HCT116 (cell line): ENCODE measurements around the gene PVR.

Experiments
- EZH2 ChIP-seq: fragments of 200-600 bp; sonication (generic); IDR thresholded peaks from 2 replicates; pipeline ENCODE4 v1.6.1; 2017; ENCODE audit warnings: antibody characterized with exemption, mixed run types
- EZH2phosphoT487 ChIP-seq: fragments of 200-600 bp; IDR thresholded peaks from 2 replicates; pipeline ENCODE4 v1.6.1; 2018; ENCODE audit warnings: antibody characterized with exemption, borderline replicate concordance
- FOSL1 ChIP-seq: IDR thresholded peaks from 2 replicates; pipeline ENCODE4 v1.6.1; 2012; ENCODE audit warnings: low read depth
- JUND ChIP-seq: IDR thresholded peaks from 2 replicates; pipeline ENCODE4 v1.6.1; 2012
- POLR2A ChIP-seq: IDR thresholded peaks from 2 replicates; pipeline ENCODE4 v1.7.0; 2011; ENCODE audit warnings: borderline replicate concordance; ENCODE audit not compliant: insufficient read depth, insufficient read length; ENCODE audit errors: extremely low read depth
- POLR2AphosphoS5 ChIP-seq: IDR thresholded peaks from 2 replicates; pipeline ENCODE4 v1.6.1; 2011; ENCODE audit warnings: mild to moderate bottlenecking, low read depth, low read length, moderate library complexity
- RAD21 ChIP-seq: IDR thresholded peaks from 2 replicates; pipeline ENCODE4 v1.6.1; 2012; ENCODE audit warnings: low read depth, mild to moderate bottlenecking
- TCF7L2 ChIP-seq: IDR thresholded peaks from 2 replicates; pipeline ENCODE4 v1.7.0; 2011; ENCODE audit warnings: borderline replicate concordance, inconsistent platforms; ENCODE audit not compliant: insufficient read depth, insufficient read length; ENCODE audit errors: extremely low read depth
- ZFX ChIP-seq: fragments of 450-650 bp; IDR thresholded peaks from 2 replicates; pipeline ENCODE4 v1.6.1; 2017
- ZNF274 ChIP-seq: fragments of 200-500 bp; sonication (Bioruptor generic); IDR thresholded peaks from 2 replicates; pipeline ENCODE4 v1.6.1; 2014; ENCODE audit warnings: mild to moderate bottlenecking, low read depth, low read length, inconsistent platforms
- TF ChIP-seq, protein P1 (sequence below), 3 experiments: fragments of 200-600 bp in 1 of 3; sonication (generic) in 1 of 3; IDR thresholded peaks in 2 of 3; conservative IDR thresholded peaks in 1 of 3; 2 replicates each; pipeline ENCODE4 v1.5.1; 2012 to 2017; ENCODE audit warnings: low read depth in 2 of 3, low read length in 2 of 3, antibody characterized with exemption in 1 of 3, borderline replicate concordance in 1 of 3, control low read depth in 1 of 3, mild to moderate bottlenecking in 1 of 3, mixed read lengths in 1 of 3, mixed run types in 1 of 3, moderate library complexity in 1 of 3; ENCODE audit not compliant: insufficient read depth in 1 of 3
- TF ChIP-seq, protein P2 (sequence below): IDR thresholded peaks from 2 replicates; pipeline ENCODE4 v1.6.1; 2012
- TF ChIP-seq, protein P3 (sequence below): IDR thresholded peaks from 2 replicates; pipeline ENCODE4 v1.6.1; 2011; ENCODE audit warnings: mild to moderate bottlenecking, low read length, moderate library complexity; ENCODE audit not compliant: insufficient replicate concordance; ENCODE audit errors: extremely low read depth
- TF ChIP-seq, protein P4 (sequence below): IDR thresholded peaks from 2 replicates; pipeline ENCODE4 v1.6.1; 2012

DNA sequence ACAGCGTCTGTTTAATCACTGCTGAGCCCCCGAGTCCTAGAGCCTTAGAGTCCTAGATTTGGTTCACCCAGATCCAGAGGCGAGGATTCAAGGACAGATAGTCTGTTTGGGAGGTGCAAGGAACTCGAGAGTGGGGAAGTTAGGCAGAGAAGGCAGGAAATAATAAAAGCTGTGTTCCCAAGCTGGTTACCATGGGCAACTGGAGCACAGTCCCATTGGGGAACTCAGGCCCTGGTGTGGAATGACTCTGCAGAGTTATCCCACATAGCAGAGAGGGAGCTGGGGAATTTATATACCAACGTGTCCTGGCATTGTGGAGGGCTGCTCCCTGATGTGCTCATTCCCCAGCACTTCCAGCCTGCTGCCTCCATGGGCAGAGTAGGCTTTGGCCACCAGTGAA is 20.6 kb upstream of the PVR start:
- TF ChIP-seq, protein P1, sequence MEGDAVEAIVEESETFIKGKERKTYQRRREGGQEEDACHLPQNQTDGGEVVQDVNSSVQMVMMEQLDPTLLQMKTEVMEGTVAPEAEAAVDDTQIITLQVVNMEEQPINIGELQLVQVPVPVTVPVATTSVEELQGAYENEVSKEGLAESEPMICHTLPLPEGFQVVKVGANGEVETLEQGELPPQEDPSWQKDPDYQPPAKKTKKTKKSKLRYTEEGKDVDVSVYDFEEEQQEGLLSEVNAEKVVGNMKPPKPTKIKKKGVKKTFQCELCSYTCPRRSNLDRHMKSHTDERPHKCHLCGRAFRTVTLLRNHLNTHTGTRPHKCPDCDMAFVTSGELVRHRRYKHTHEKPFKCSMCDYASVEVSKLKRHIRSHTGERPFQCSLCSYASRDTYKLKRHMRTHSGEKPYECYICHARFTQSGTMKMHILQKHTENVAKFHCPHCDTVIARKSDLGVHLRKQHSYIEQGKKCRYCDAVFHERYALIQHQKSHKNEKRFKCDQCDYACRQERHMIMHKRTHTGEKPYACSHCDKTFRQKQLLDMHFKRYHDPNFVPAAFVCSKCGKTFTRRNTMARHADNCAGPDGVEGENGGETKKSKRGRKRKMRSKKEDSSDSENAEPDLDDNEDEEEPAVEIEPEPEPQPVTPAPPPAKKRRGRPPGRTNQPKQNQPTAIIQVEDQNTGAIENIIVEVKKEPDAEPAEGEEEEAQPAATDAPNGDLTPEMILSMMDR (IDR thresholded peaks at IDR 0.05 in 2 of 3, conservative IDR thresholded peaks at IDR 0.05 in 1 of 3; ENCODE audit: borderline replicate concordance in 1 of 3, insufficient read depth in 1 of 3, low read depth in 2 of 3, low read length in 2 of 3), result no peak
- TF ChIP-seq TCF7L2, result no peak
- no peak for TF ChIP-seq POLR2A
- no peak for TF ChIP-seq JUND
- no peak for TF ChIP-seq EZH2
- TF ChIP-seq, protein P2, sequence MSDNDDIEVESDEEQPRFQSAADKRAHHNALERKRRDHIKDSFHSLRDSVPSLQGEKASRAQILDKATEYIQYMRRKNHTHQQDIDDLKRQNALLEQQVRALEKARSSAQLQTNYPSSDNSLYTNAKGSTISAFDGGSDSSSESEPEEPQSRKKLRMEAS, result no peak
- no peak for TF ChIP-seq EZH2phosphoT487
- no peak for TF ChIP-seq RAD21
- TF ChIP-seq, protein P3, sequence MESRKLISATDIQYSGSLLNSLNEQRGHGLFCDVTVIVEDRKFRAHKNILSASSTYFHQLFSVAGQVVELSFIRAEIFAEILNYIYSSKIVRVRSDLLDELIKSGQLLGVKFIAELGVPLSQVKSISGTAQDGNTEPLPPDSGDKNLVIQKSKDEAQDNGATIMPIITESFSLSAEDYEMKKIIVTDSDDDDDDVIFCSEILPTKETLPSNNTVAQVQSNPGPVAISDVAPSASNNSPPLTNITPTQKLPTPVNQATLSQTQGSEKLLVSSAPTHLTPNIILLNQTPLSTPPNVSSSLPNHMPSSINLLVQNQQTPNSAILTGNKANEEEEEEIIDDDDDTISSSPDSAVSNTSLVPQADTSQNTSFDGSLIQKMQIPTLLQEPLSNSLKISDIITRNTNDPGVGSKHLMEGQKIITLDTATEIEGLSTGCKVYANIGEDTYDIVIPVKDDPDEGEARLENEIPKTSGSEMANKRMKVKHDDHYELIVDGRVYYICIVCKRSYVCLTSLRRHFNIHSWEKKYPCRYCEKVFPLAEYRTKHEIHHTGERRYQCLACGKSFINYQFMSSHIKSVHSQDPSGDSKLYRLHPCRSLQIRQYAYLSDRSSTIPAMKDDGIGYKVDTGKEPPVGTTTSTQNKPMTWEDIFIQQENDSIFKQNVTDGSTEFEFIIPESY, result no peak
- TF ChIP-seq, protein P4, sequence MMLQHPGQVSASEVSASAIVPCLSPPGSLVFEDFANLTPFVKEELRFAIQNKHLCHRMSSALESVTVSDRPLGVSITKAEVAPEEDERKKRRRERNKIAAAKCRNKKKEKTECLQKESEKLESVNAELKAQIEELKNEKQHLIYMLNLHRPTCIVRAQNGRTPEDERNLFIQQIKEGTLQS, result no peak
- no peak for TF ChIP-seq POLR2AphosphoS5
- TF ChIP-seq ZFX, result no peak
- no peak for TF ChIP-seq FOSL1
- no peak for TF ChIP-seq ZNF274
